H9 (cell line): ENCODE data around the gene TTLL9. TPM values are rescaled to one million over a fixed set of nuclear protein-coding genes. Genes with fewer than 3 reads are reported as not detected.

Experiments
- DNase-seq: peaks from one replicate; pipeline ENCODE4 v3.0.0-alpha.2; 2017
- H2AFZ ChIP-seq: one replicate; pipeline ENCODE4 v1.6.1; 2013; ENCODE audit warnings: mild to moderate bottlenecking, low read length, control low read depth, moderate library complexity
- H2AK5ac ChIP-seq: 2 replicates; pipeline ENCODE4 v1.6.1; 2013; ENCODE audit warnings: low read length, control low read depth, mixed read lengths; ENCODE audit not compliant: insufficient read length
- H2BK120ac ChIP-seq: one replicate; pipeline ENCODE4 v1.6.1; 2013; ENCODE audit warnings: low read depth, mild to moderate bottlenecking, low read length, control low read depth, inconsistent platforms; ENCODE audit not compliant: poor library complexity, severe bottlenecking
- H2BK12ac ChIP-seq: 2 replicates; pipeline ENCODE4 v1.6.1; 2013; ENCODE audit warnings: low read length, control low read depth, mixed read lengths, low read depth; ENCODE audit not compliant: insufficient read length
- H2BK15ac ChIP-seq: 2 replicates; pipeline ENCODE4 v1.6.1; 2013; ENCODE audit warnings: low read depth, low read length, control low read depth
- H2BK20ac ChIP-seq: one replicate; pipeline ENCODE4 v1.6.1; 2013; ENCODE audit warnings: low read depth, mild to moderate bottlenecking, low read length, control low read depth, inconsistent platforms; ENCODE audit not compliant: poor library complexity, severe bottlenecking
- H2BK5ac ChIP-seq: 2 replicates; pipeline ENCODE4 v1.6.1; 2013; ENCODE audit warnings: low read length, control low read depth, mixed read lengths; ENCODE audit not compliant: insufficient read length
- H3K14ac ChIP-seq: 2 replicates; pipeline ENCODE4 v1.6.1; 2013; ENCODE audit warnings: low read length, control low read depth; ENCODE audit not compliant: insufficient read depth
- H3K18ac ChIP-seq: 2 replicates; pipeline ENCODE4 v1.6.1; 2013; ENCODE audit warnings: low read depth, mild to moderate bottlenecking, mixed read lengths, low read length, control low read depth; ENCODE audit not compliant: insufficient read length
- H3K23ac ChIP-seq: 2 replicates; pipeline ENCODE4 v1.6.1; 2013; ENCODE audit warnings: low read length, control low read depth, mixed read lengths, low read depth; ENCODE audit not compliant: insufficient read length
- H3K23me2 ChIP-seq: 2 replicates; pipeline ENCODE4 v1.6.1; 2013; ENCODE audit warnings: low read depth, mild to moderate bottlenecking, mixed read lengths, low read length, control low read depth; ENCODE audit not compliant: insufficient read length, poor library complexity, severe bottlenecking
- H3K27ac ChIP-seq: 2 replicates; pipeline ENCODE4 v1.5.1; 2013; ENCODE audit warnings: low read length, control low read depth, mixed read lengths, low read depth; ENCODE audit not compliant: insufficient read length
- H3K27me3 ChIP-seq: 2 replicates; pipeline ENCODE4 v1.6.1; 2013; ENCODE audit warnings: low read length, control low read depth, inconsistent platforms; ENCODE audit not compliant: insufficient read depth
- H3K4ac ChIP-seq: 2 replicates; pipeline ENCODE4 v1.6.1; 2013; ENCODE audit warnings: low read depth, mild to moderate bottlenecking, control low read depth, inconsistent platforms, low read length, moderate library complexity
- H3K4me1 ChIP-seq: 2 replicates; pipeline ENCODE4 v1.6.1; 2013; ENCODE audit warnings: low read length, control low read depth, inconsistent platforms; ENCODE audit not compliant: insufficient read depth
- H3K4me2 ChIP-seq: 2 replicates; pipeline ENCODE4 v1.6.1; 2013; ENCODE audit warnings: low read length, control low read depth, mixed read lengths; ENCODE audit not compliant: insufficient read length, insufficient read depth
- H3K56ac ChIP-seq: 2 replicates; pipeline ENCODE4 v1.6.1; 2013; ENCODE audit warnings: low read depth, mild to moderate bottlenecking, mixed read lengths, low read length, control low read depth; ENCODE audit not compliant: insufficient read length
- H3K79me1 ChIP-seq: 2 replicates; pipeline ENCODE4 v1.6.1; 2013; ENCODE audit warnings: low read depth, mild to moderate bottlenecking, moderate library complexity, low read length, control low read depth, inconsistent platforms; ENCODE audit not compliant: insufficient read depth, poor library complexity, severe bottlenecking
- H3K79me2 ChIP-seq: 2 replicates; pipeline ENCODE4 v1.6.1; 2013; ENCODE audit warnings: low read length, control low read depth, inconsistent platforms; ENCODE audit not compliant: insufficient read depth
- H3K9ac ChIP-seq: 2 replicates; pipeline ENCODE4 v1.6.1; 2013; ENCODE audit warnings: low read length, control low read depth, mixed read lengths; ENCODE audit not compliant: insufficient read length; ENCODE audit errors: extremely low read depth
- H3K9me3 ChIP-seq: one replicate; pipeline ENCODE4 v1.6.1; 2013; ENCODE audit warnings: low read depth, low read length, inconsistent platforms; ENCODE audit not compliant: control insufficient read depth
- H3T11ph ChIP-seq: one replicate; pipeline ENCODE4 v1.6.1; 2013; ENCODE audit warnings: mild to moderate bottlenecking, low read length, control low read depth, inconsistent platforms
- H4K20me1 ChIP-seq: one replicate; pipeline ENCODE4 v1.6.1; 2013; ENCODE audit not compliant: control insufficient read depth, insufficient read length, insufficient read depth
- H4K5ac ChIP-seq: 2 replicates; pipeline ENCODE4 v1.6.1; 2013; ENCODE audit warnings: low read depth, mild to moderate bottlenecking, mixed read lengths, low read length, control low read depth; ENCODE audit not compliant: insufficient read length
- H4K8ac ChIP-seq: replicated peaks from 2 replicates; pipeline ENCODE4 v1.6.1; 2013; ENCODE audit warnings: low read length, control low read depth, mixed read lengths, low read depth; ENCODE audit not compliant: insufficient read length
- H4K91ac ChIP-seq: 2 replicates; pipeline ENCODE4 v1.6.1; 2013; ENCODE audit warnings: low read depth, mild to moderate bottlenecking, moderate library complexity, mixed read lengths, low read length, control low read depth; ENCODE audit not compliant: insufficient read length
- H3K27ac Mint-ChIP-seq, 3 experiments: 2 replicates in 2 of 3; 3 replicates in 1 of 3; pipeline ENCODE4 v1.8.0; 2020 to 2021; ENCODE audit warnings: mixed read lengths in 3 of 3, mild to moderate bottlenecking in 1 of 3, moderate library complexity in 1 of 3
- H3K27me3 Mint-ChIP-seq: 2 replicates; pipeline ENCODE4 v1.8.0; 2021; ENCODE audit warnings: low read depth, mild to moderate bottlenecking, moderate library complexity, mixed read lengths
- H3K36me3 Mint-ChIP-seq, 3 experiments: 2 replicates in 2 of 3; 3 replicates in 1 of 3; pipeline ENCODE4 v1.8.0; 2020 to 2021; ENCODE audit warnings: low read depth in 3 of 3, mixed read lengths in 3 of 3; ENCODE audit not compliant: insufficient read depth in 1 of 3
- H3K4me1 Mint-ChIP-seq, 2 experiments: 2 replicates each; pipeline ENCODE4 v1.8.0; 2020; ENCODE audit warnings: mixed read lengths in 2 of 2
- H3K4me3 Mint-ChIP-seq, 2 experiments: 2 replicates in 1 of 2; 3 replicates in 1 of 2; pipeline ENCODE4 v1.8.0; 2020 to 2021; ENCODE audit warnings: mild to moderate bottlenecking in 2 of 2, mixed read lengths in 2 of 2, moderate library complexity in 1 of 2
- H3K9me3 Mint-ChIP-seq, 2 experiments: 2 replicates in 1 of 2; 3 replicates in 1 of 2; pipeline ENCODE4 v1.8.0; 2020; ENCODE audit warnings: mild to moderate bottlenecking in 2 of 2, mixed read lengths in 2 of 2, moderate library complexity in 1 of 2
- WGBS: extraction: QIAGEN DNeasy Blood & Tissue Kit; methylation state at CpG from one replicate; pipeline ENCODE4 v1.1.7; 2013; ENCODE audit warnings: missing lambda C conversion rate, low lambda C conversion rate, mixed read lengths; ENCODE audit not compliant: insufficient read length; ENCODE audit errors: extremely low coverage; 5-methylcytosine and 5-hydroxymethylcytosine counted together
- total RNA-seq: library from RNA; stranded (reverse); gene quantifications from 2 replicates; pipeline ENCODE4 v1.2.1, GENCODE V29; 2021
- TF ChIP-seq, protein P1 (sequence below): fragments of 200-600 bp; sonication (generic); conservative IDR thresholded peaks from 3 replicates; pipeline ENCODE4 v1.8.0; 2021; ENCODE audit warnings: antibody characterized with exemption, mild to moderate bottlenecking

The TTLL9 gene
- total RNA-seq, 1 experiment from 2014 or later = 0.20 TPM

- no peaks in the 10 kb centered on the region for H3K4me1 ChIP-seq
- Mint-ChIP-seq H3K4me3 (peak overlapping the region; percentile 79 to 94), H3K9me3 (no peaks in the 10 kb centered on the region), H3K4me1 (peaks cover 11 to 27% of the 10 kb centered on the region in 2 experiments), H3K27ac (no peak overlapping the region), H3K36me3 (no peaks in the 10 kb centered on the region), H3K27me3 (peaks cover 70% of the 10 kb centered on the region)
- H4K5ac ChIP-seq = no peak overlapping the region
- no peak overlapping the region for H3K4ac ChIP-seq
- no peak overlapping the region for H2BK5ac ChIP-seq
- H3K14ac ChIP-seq = no peak overlapping the region
- H3K9me3 ChIP-seq = no peaks in the 10 kb centered on the region
- H4K91ac ChIP-seq = no peak overlapping the region
- H3K23ac ChIP-seq = no peak overlapping the region
- TF ChIP-seq, protein P1, sequence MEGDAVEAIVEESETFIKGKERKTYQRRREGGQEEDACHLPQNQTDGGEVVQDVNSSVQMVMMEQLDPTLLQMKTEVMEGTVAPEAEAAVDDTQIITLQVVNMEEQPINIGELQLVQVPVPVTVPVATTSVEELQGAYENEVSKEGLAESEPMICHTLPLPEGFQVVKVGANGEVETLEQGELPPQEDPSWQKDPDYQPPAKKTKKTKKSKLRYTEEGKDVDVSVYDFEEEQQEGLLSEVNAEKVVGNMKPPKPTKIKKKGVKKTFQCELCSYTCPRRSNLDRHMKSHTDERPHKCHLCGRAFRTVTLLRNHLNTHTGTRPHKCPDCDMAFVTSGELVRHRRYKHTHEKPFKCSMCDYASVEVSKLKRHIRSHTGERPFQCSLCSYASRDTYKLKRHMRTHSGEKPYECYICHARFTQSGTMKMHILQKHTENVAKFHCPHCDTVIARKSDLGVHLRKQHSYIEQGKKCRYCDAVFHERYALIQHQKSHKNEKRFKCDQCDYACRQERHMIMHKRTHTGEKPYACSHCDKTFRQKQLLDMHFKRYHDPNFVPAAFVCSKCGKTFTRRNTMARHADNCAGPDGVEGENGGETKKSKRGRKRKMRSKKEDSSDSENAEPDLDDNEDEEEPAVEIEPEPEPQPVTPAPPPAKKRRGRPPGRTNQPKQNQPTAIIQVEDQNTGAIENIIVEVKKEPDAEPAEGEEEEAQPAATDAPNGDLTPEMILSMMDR = no peak
- H4K20me1 ChIP-seq = no peaks in the 10 kb centered on the region
- H3K18ac ChIP-seq = no peak overlapping the region
- H2BK120ac ChIP-seq = no peak overlapping the region
- DNase-seq = no peak
- peaks cover 16% of the 10 kb centered on the region; the same call in 1 of the 2 replicates for H3K27me3 ChIP-seq
- H2BK15ac ChIP-seq = no peak overlapping the region
- no peak overlapping the region for H4K8ac ChIP-seq
- no peak overlapping the region for H2AFZ ChIP-seq
- peaks cover 12% of the 10 kb centered on the region for H3K23me2 ChIP-seq
- no peak overlapping the region for H3K9ac ChIP-seq
- no peak overlapping the region for H3T11ph ChIP-seq
- H3K27ac ChIP-seq = no peak overlapping the region
- H2BK12ac ChIP-seq = no peak overlapping the region
- H2BK20ac ChIP-seq = no peak overlapping the region
- no peak overlapping the region for H3K4me2 ChIP-seq
- H3K79me1 ChIP-seq = no peaks in the 10 kb centered on the region
- WGBS = no CpG with 5 or more reads among the region's 12 CpGs
- H3K56ac ChIP-seq = no peak overlapping the region
- no peak overlapping the region for H2AK5ac ChIP-seq
- no peaks in the 10 kb centered on the region for H3K79me2 ChIP-seq
Observed at GRCh38 chr20:31868853-31869672, 1.4 kb upstream of the TTLL9 start.
